Astrocyte of the spinal cord (primary cell): Measurements from ENCODE around the gene CCNT1.
"Not testable (repeated sequence)": the region's sequence is repeated elsewhere in the genome, so short reads cannot be mapped to it uniquely, and the experiment has no call there.

Source experiments
- DNase-seq: peaks from one replicate; pipeline ENCODE4 v3.0.0; 2011; ENCODE audit warnings: low read depth, low spot score
- H3K4me3 ChIP-seq: 2 replicates; pipeline ENCODE4 v1.5.1; 2011; ENCODE audit warnings: low read depth, mild to moderate bottlenecking, low read length, moderate library complexity
- CTCF ChIP-seq: IDR thresholded peaks from 2 replicates; pipeline ENCODE4 v1.5.1; 2012; ENCODE audit warnings: low read depth, mild to moderate bottlenecking, low read length, inconsistent platforms
- in situ Hi-C: cut with HindIII; loops from 2 replicates; pipeline ENCODE4 v1.10.0; 2017; ENCODE audit warnings: low sequenced_read_pairs

Gene CCNT1

GRCh38 chr12:48686615-48687334 lies 29.7 kb downstream of the CCNT1 start:
- no peak for DNase-seq
- in situ Hi-C loops, result no loop called here
- no peak overlapping the region for H3K4me3 ChIP-seq
- no peak for TF ChIP-seq CTCF

- in situ Hi-C loops, result no loop called here
- H3K4me3 ChIP-seq, result no peak overlapping the region
- no peak for DNase-seq
- no peak for TF ChIP-seq CTCF
Observed at GRCh38 chr12:48686037-48686595, 30.4 kb downstream of the CCNT1 start.

- TF ChIP-seq CTCF, result no peak
- in situ Hi-C loops, result no loop called here
- no peak for DNase-seq
- H3K4me3 ChIP-seq, result no peak overlapping the region
Observed at GRCh38 chr12:48683534-48683933, 33.0 kb downstream of the CCNT1 start.

GRCh38 chr12:48682927-48683326 lies 33.6 kb downstream of the CCNT1 start:
- in situ Hi-C loops, result no loop called here

GRCh38 chr12:48682533-48682905 lies 34.0 kb downstream of the CCNT1 start:
- in situ Hi-C loops, DNase-seq: not testable (repeated sequence)
- H3K4me3 ChIP-seq, result peak overlapping the region; percentile 67

More at GRCh38 chr12:48682927-48683326, 33.6 kb downstream of the CCNT1 start:
- no peak for DNase-seq
- H3K4me3 ChIP-seq, result peak overlapping the region; percentile 67
- no peak for TF ChIP-seq CTCF

- DNase-seq, result peak; percentile 98
- in situ Hi-C loops, result no loop called here
- TF ChIP-seq CTCF, result no peak
Observed at GRCh38 chr12:48681710-48682532, 34.6 kb downstream of the CCNT1 start, which contains the start of gene KANSL2. Gene KANSL2, minus strand, starts transcription at chr12:48682238. Its CDS starts 606 bp downstream, at chr12:48681632.

GRCh38 chr12:48681399-48681709 lies 35.2 kb downstream of the CCNT1 start:
- peak overlapping the region; percentile 67 for H3K4me3 ChIP-seq
- TF ChIP-seq CTCF, result no peak
- DNase-seq, result peak; percentile 22
- in situ Hi-C loops, result no loop called here

More at GRCh38 chr12:48681710-48682532, 34.6 kb downstream of the CCNT1 start, which contains the start of gene KANSL2:
- H3K4me3 ChIP-seq, result peak within 1 kb of the TSS; percentile 67
